ENCODE data around the gene HEY2. TPM values are rescaled to one million over a fixed set of nuclear protein-coding genes. Genes with fewer than 3 reads are reported as not detected.
"Not testable (repeated sequence)": the region's sequence is repeated elsewhere in the genome, so short reads cannot be mapped to it uniquely, and the experiment has no call there.

The HEY2 gene
- total and polyA plus RNA-seq, 2 donors (not counting 3 experiments of a cell fraction or from before 2014, with no cell fraction given), result 0.07 TPM; not detected in 1

DNA sequence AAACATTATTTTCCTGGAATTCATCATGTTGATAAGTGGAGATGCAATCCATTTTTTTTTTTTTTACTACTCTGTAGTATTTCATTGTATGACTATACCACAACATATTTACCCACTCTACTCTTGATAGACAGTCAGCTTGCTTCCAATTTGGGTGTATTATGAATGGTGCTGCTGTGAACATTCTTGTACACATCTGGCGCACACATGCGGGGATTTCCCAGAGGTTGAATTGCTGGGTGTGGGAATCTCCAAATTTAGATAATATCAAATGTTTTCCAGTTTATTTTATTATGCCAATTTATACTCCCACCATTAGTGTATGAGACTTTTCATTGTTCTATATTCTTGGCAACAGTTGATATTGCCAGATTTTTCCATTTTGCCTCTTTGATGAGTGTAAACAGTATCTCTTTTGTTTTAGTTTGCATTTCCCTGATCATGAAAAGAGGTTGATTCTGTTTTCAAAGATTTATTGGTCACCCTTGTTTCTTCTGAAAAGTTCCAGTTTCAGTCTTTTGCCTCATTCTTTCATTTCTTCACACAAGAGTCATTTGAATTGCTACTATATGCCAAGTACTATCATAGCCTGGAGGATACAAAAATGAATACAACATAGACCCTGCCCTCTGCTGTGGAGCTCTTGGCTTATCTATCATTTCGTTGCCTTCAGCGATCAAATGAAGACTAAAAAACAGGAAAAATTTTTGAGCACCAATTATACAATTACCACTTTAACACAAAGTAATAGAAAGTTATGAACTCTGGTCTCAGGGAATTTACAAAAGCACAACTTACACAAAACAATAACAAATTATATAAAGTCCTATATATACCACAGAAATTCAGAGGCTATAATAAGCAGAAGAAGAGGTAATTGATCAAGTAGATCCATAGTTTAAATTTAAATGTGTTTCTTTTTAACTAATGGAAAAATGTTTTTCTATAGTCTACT, 24.2 kb downstream of the HEY2 start:
- peaks cover 17% of the 10 kb centered on the region in 2 experiments for H3K27me3 ChIP-seq (ENCODE audit: control insufficient read depth in 2 of 2, insufficient read depth in 2 of 2, low read length in 2 of 2)
- intact Hi-C loops (cut with micrococcal nuclease) (no loop called here), dilution Hi-C loops (cut with MboI; ENCODE audit: extremely low pct_ligation_motif_present, low sequenced_read_pairs) (no loop called here)
- no peaks in the 10 kb centered on the region for H3K9me3 ChIP-seq (replicated peaks; ENCODE audit: control insufficient read depth, insufficient read depth, low read length)
- H3K9ac ChIP-seq (replicated peaks; ENCODE audit: extremely low read depth, insufficient read depth, low read length), result no peak overlapping the region
- no peak for DNase-seq (ENCODE audit: low read depth, low spot score)
- ChIA-PET POLR2A (interaction anchor here (0.7 kb wide), 1 partner anchor 12 kb away, joined by 3 read pairs; no protein-coding TSS in a partner anchor), CTCF (interaction anchor here (1.1 kb wide), 1 partner anchor 200 kb away, joined by 4 read pairs; no protein-coding TSS in a partner anchor)
- H2AFZ ChIP-seq (ENCODE audit: low read depth, low read length), result no peak overlapping the region
- H3K9me1 ChIP-seq (replicated peaks; ENCODE audit: control insufficient read depth, extremely low read depth, insufficient read depth, low read length), result no peaks in the 10 kb centered on the region
- no peak overlapping the region for H3K4me3 ChIP-seq (replicated peaks in 1 of 3; ENCODE audit: insufficient read depth in 1 of 3, low read depth in 1 of 3, low read length in 3 of 3)
- TF ChIP-seq MYC (IDR thresholded peaks at IDR 0.05; ENCODE audit: low read depth, low read length) (no peak), POLR2A (IDR thresholded peaks at IDR 0.05; ENCODE audit: low read depth, low read length) (no peak), GATA2 (IDR thresholded peaks at IDR 0.05; ENCODE audit: insufficient read depth, insufficient read length, low read depth, low read length) (no peak), EZH2 (IDR thresholded peaks at IDR 0.05; ENCODE audit: borderline replicate concordance, low read depth, low read length, severe bottlenecking) (no peak), FOS (IDR thresholded peaks at IDR 0.05; ENCODE audit: borderline replicate concordance, insufficient read depth, low read length) (no peak), JUN (IDR thresholded peaks at IDR 0.05; ENCODE audit: borderline replicate concordance, insufficient read depth, insufficient read length, low read depth) (no peak), POLR2AphosphoS5 (IDR thresholded peaks at IDR 0.05; ENCODE audit: insufficient read depth, low read depth, low read length) (no peak)
- TF ChIP-seq, protein P1, sequence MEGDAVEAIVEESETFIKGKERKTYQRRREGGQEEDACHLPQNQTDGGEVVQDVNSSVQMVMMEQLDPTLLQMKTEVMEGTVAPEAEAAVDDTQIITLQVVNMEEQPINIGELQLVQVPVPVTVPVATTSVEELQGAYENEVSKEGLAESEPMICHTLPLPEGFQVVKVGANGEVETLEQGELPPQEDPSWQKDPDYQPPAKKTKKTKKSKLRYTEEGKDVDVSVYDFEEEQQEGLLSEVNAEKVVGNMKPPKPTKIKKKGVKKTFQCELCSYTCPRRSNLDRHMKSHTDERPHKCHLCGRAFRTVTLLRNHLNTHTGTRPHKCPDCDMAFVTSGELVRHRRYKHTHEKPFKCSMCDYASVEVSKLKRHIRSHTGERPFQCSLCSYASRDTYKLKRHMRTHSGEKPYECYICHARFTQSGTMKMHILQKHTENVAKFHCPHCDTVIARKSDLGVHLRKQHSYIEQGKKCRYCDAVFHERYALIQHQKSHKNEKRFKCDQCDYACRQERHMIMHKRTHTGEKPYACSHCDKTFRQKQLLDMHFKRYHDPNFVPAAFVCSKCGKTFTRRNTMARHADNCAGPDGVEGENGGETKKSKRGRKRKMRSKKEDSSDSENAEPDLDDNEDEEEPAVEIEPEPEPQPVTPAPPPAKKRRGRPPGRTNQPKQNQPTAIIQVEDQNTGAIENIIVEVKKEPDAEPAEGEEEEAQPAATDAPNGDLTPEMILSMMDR (IDR thresholded peaks at IDR 0.05; ENCODE audit: extremely low read depth in 1 of 2, insufficient read depth in 1 of 2, low read depth in 1 of 2, low read length in 2 of 2), result no peak
- TF ChIP-seq, protein P2, sequence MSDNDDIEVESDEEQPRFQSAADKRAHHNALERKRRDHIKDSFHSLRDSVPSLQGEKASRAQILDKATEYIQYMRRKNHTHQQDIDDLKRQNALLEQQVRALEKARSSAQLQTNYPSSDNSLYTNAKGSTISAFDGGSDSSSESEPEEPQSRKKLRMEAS (IDR thresholded peaks at IDR 0.05; ENCODE audit: insufficient read depth, insufficient read length), result no peak
- FAIRE-seq, result no peak
- H3K4me1 ChIP-seq (ENCODE audit: control insufficient read depth, extremely low read depth, insufficient read depth, low read length), result no peaks in the 10 kb centered on the region
- no peak overlapping the region for H3K27ac ChIP-seq (ENCODE audit: insufficient read depth, low read depth, low read length)
- no peak overlapping the region for H3K4me2 ChIP-seq (ENCODE audit: insufficient read depth, low read length)
- H3K36me3 ChIP-seq (ENCODE audit: control insufficient read depth in 2 of 2, extremely low read depth in 1 of 2, insufficient read depth in 2 of 2, low read length in 2 of 2), result no peaks in the 10 kb centered on the region
- H3K79me2 ChIP-seq (ENCODE audit: control insufficient read depth, insufficient read depth, low read length), result no peaks in the 10 kb centered on the region
- BruUV-seq (replicated peaks), result no TSS peak
- no peaks in the 10 kb centered on the region for H4K20me1 ChIP-seq (replicated peaks; ENCODE audit: control insufficient read depth, extremely low read depth, insufficient read depth, low read length)

DNA sequence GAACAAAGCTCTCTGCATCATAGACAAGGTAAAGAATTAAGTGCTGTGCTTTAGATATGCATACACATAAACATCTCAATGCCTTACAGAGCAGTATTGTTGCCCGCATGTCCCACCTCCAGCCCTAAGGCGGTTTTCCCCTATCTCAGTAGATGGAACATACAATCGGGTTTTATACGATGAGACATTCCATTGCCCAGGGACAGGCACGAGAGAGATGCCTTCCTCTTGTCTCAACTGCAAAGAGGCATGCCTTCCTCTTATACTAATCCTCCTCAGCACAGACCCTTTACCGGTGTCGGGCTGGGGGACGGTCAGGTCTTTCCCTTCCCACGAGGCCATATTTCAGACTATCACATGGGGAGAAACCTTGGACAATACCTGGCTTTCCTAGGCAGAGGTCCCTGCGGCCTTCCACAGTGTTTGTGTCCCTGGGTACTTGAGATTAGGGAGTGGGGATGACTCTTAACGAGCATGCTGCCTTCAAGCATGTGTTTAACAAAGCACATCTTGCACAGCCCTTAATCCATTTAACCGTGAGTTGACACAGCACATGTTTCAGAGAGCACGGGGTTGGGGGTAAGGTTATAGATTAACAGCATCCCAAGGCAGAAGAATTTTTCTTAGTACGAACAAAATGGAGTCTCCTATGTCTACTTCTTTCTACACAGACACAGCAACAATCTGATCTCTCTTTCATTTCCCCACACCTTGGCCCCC, 26.8 kb downstream of the HEY2 start:
- CTCF ChIA-PET; H3K36me3 ChIP-seq (ENCODE audit: control insufficient read depth in 2 of 2, extremely low read depth in 1 of 2, insufficient read depth in 2 of 2, low read length in 2 of 2); H3K4me2 ChIP-seq (ENCODE audit: insufficient read depth, low read length); POLR2A ChIA-PET; BruUV-seq (replicated peaks); DNase-seq (ENCODE audit: low read depth, low spot score); H3K4me1 ChIP-seq (ENCODE audit: control insufficient read depth, extremely low read depth, insufficient read depth, low read length); H3K4me3 ChIP-seq (replicated peaks in 1 of 3; ENCODE audit: insufficient read depth in 1 of 3, low read depth in 1 of 3, low read length in 3 of 3); H4K20me1 ChIP-seq (replicated peaks; ENCODE audit: control insufficient read depth, extremely low read depth, insufficient read depth, low read length); FAIRE-seq; H3K27ac ChIP-seq (ENCODE audit: insufficient read depth, low read depth, low read length); H2AFZ ChIP-seq (ENCODE audit: low read depth, low read length); dilution Hi-C loops (cut with MboI; ENCODE audit: extremely low pct_ligation_motif_present, low sequenced_read_pairs); H3K9ac ChIP-seq (replicated peaks; ENCODE audit: extremely low read depth, insufficient read depth, low read length); H3K9me1 ChIP-seq (replicated peaks; ENCODE audit: control insufficient read depth, extremely low read depth, insufficient read depth, low read length); intact Hi-C loops (cut with micrococcal nuclease); H3K9me3 ChIP-seq (replicated peaks; ENCODE audit: control insufficient read depth, insufficient read depth, low read length); H3K79me2 ChIP-seq (ENCODE audit: control insufficient read depth, insufficient read depth, low read length): not testable (repeated sequence)
- peaks cover 10 to 17% of the 10 kb centered on the region in 2 experiments for H3K27me3 ChIP-seq (ENCODE audit: control insufficient read depth in 2 of 2, insufficient read depth in 2 of 2, low read length in 2 of 2)

All from endothelial cell of umbilical vein (primary cell).